K562 (cell line): ENCODE measurements around the gene BRWD1. TPM values are rescaled to one million over a fixed set of nuclear protein-coding genes. Genes with fewer than 3 reads are reported as not detected.

Source experiments
- CBFB ChIP-seq: sonication (generic); formaldehyde crosslinking; IDR thresholded peaks from 2 replicates; pipeline ENCODE4 v1.4.0; 2020; ENCODE audit warnings: mild to moderate bottlenecking, missing genetic modification reagents
- CBX3 ChIP-seq, 2 experiments: IDR thresholded peaks; 1 replicate in 1 of 2; 2 replicates in 1 of 2; pipeline ENCODE4 v1.6.1; 2012; ENCODE audit warnings: inconsistent platforms in 2 of 2, low read length in 2 of 2, borderline replicate concordance in 1 of 2, control low read depth in 1 of 2
- EGR1 ChIP-seq: fragments of 450-650 bp; conservative IDR thresholded peaks from 2 replicates; pipeline ENCODE4 v1.6.1; 2017; ENCODE audit warnings: mild to moderate bottlenecking
- FOXM1 ChIP-seq, 2 experiments: fragments of 450-650 bp in 1 of 2; sonication (generic) in 1 of 2; formaldehyde crosslinking in 1 of 2; IDR thresholded peaks; 2 replicates each; pipeline versions ENCODE4 v1.6.1 to v1.9.0; 2017 to 2022; ENCODE audit warnings: low read depth in 2 of 2, mild to moderate bottlenecking in 2 of 2, missing genetic modification reagents in 1 of 2, moderate library complexity in 1 of 2
- FUS ChIP-seq: fragments of 200-400 bp; formaldehyde crosslinking; optimal IDR thresholded peaks from 2 replicates; pipeline ENCODE3; 2017; ENCODE audit warnings: low read depth, low read length
- MAZ ChIP-seq, 2 experiments: fragments of 450-650 bp in 1 of 2; sonication (generic) in 1 of 2; formaldehyde crosslinking; IDR thresholded peaks in 1 of 2; conservative IDR thresholded peaks in 1 of 2; 2 replicates each; pipeline versions ENCODE4 v1.4.0 to v1.5.0; 2020; ENCODE audit warnings: mild to moderate bottlenecking in 1 of 2, missing genetic modification reagents in 1 of 2
- NBN ChIP-seq: fragments of 450-650 bp; IDR thresholded peaks from 2 replicates; pipeline ENCODE4 v1.6.1; 2016; ENCODE audit warnings: low read depth, mild to moderate bottlenecking
- NFIX ChIP-seq: fragments of 250-450 bp; sonication (Bioruptor Pico); IDR thresholded peaks from 2 replicates; pipeline ENCODE4 v1.4.0; 2020; ENCODE audit warnings: low read depth, mild to moderate bottlenecking, moderate library complexity
- PRMT5 ChIP-seq: sonication (generic); formaldehyde crosslinking; IDR thresholded peaks from 2 replicates; pipeline ENCODE4 v1.5.0; 2020; ENCODE audit warnings: missing genetic modification reagents
- RBM25 ChIP-seq: fragments of 200-400 bp; formaldehyde crosslinking; IDR thresholded peaks from 2 replicates; pipeline ENCODE4 v1.6.1; 2018; ENCODE audit warnings: low read length, low read depth, moderate library complexity; ENCODE audit not compliant: severe bottlenecking
- RNF2 ChIP-seq: sonication (generic); IDR thresholded peaks from 2 replicates; pipeline ENCODE4 v1.6.1; 2016
- SAFB2 ChIP-seq: fragments of 200-400 bp; formaldehyde crosslinking; IDR thresholded peaks from 2 replicates; pipeline ENCODE4 v1.6.1; 2018; ENCODE audit warnings: borderline replicate concordance, low read length, low read depth, moderate library complexity; ENCODE audit not compliant: severe bottlenecking
- SIRT6 ChIP-seq: IDR thresholded peaks from one replicate; pipeline ENCODE4 v1.6.1; 2012; ENCODE audit warnings: low read depth, mild to moderate bottlenecking, control low read depth, inconsistent platforms, low read length, moderate library complexity
- TCF3 ChIP-seq: sonication (generic); formaldehyde crosslinking; IDR thresholded peaks from 2 replicates; pipeline ENCODE4 v1.4.0; 2020; ENCODE audit warnings: mild to moderate bottlenecking, missing genetic modification reagents
- THAP12 ChIP-seq: fragments of 250-450 bp; sonication (Bioruptor Pico); IDR thresholded peaks from 2 replicates; pipeline ENCODE4 v1.9.0; 2021; ENCODE audit warnings: mild to moderate bottlenecking, inconsistent platforms
- USF1 ChIP-seq: sonication (generic); formaldehyde crosslinking; IDR thresholded peaks from 2 replicates; pipeline ENCODE4 v1.9.0; 2022; ENCODE audit warnings: mild to moderate bottlenecking, missing genetic modification reagents
- ZNF384 ChIP-seq: IDR thresholded peaks from 2 replicates; pipeline ENCODE4 v1.6.1; 2012; ENCODE audit warnings: low read depth, low read length, improper control_type of control experiment
- ZNF589 ChIP-seq: fragments of 200-800 bp; sonication (Bioruptor generic); IDR thresholded peaks from 2 replicates; pipeline ENCODE4 v1.6.1; 2016; ENCODE audit warnings: low read depth, missing genetic modification characterization, missing compliant biosample characterization
- polyA plus RNA-seq, 8 experiments: library from polyadenylated mRNA; depleted of rRNA in 4 of 8; stranded (reverse) in 5 of 8; unstranded in 3 of 8; fragments of >200 nt; fragmentation: Nextera tagmentation in 2 of 8; fragmentation: Illumina TruSeq in 1 of 8; extraction: Ambion mirVana in 2 of 8; extraction: Trizol in 1 of 8; gene quantifications; 2 replicates each; pipeline versions ENCODE4 v1.2.1 to v1.2.3, GENCODE V29; 2011 to 2014; ENCODE audit warnings: inconsistent platforms in 1 of 8, missing spikeins in 1 of 8
- total RNA-seq, 7 experiments: library from RNA; depleted of rRNA in 6 of 7; stranded (reverse); fragments of >200 nt in 6 of 7; fragmentation: Illumina TruSeq in 2 of 7; extraction: Trizol in 2 of 7; gene quantifications; 2 replicates each; pipeline versions ENCODE4 v1.2.1 to v1.2.3, GENCODE V29; 2011 to 2021; ENCODE audit warnings: low replicate concordance in 1 of 7
- TF ChIP-seq, protein P1 (sequence below): fragments of 450-650 bp; IDR thresholded peaks from 2 replicates; pipeline ENCODE4 v1.6.1; 2016
- TF ChIP-seq, protein P2 (sequence below): fragments of 450-650 bp; IDR thresholded peaks from 2 replicates; pipeline ENCODE4 v1.6.1; 2016; ENCODE audit warnings: mild to moderate bottlenecking

The BRWD1 gene
- total and polyA plus RNA-seq, 9 of the 15 experiments (the other 6 are each of a cell fraction or from before 2014, with no cell fraction given), result 10.1 to 60.2 (median 34.1) TPM

DNA sequence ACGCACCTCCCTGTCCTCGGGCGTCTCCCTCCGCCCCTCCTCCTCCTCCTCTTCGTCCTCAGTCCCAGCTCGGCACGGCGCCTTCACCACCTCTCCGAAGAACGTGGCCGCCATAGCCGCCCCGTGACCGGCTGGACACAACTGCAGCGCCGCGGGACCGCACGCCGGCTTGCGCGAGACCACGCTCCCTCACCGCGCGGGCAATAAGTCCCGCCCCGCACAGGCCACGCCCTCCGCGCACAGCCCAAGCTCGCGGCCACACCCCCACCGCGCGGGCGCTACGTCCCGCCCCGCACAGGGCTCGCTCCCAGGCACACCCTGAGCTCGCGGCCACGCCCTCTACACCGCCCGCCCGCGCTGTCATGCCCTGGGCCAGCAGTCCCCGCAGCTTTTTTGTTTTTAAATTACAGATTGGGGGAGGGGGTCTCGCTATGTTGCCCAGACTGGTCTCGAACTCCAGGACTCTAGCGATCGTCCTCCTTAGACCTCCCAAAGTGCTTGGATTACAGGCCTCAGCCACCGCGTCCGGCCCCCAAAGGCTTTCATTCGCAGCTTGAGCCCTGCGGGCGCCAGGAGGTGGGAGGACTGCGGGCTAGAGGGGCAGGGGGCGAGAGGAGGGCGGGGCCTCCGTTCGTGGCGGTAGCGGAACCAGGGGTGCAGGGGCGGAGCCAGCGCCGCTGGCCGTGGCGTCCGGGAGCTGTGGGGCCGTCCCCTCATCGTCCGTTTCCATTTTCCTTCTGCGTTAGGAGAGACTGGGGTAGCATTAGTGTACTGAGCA is 130.0 kb downstream of the BRWD1 start, which contains the start of gene PSMG1 (continued):
- no peak for TF ChIP-seq PRMT5
- no peak for TF ChIP-seq ZNF384
- TF ChIP-seq MAZ (CRISPR knock-in tag; conservative IDR thresholded peaks at IDR 0.05 in 1 of 2, IDR thresholded peaks at IDR 0.05 in 1 of 2), result peak; percentile 86 to 91
- no peak for TF ChIP-seq NFIX (CRISPR knock-in tag)
- TF ChIP-seq ZNF589, result no peak
- TF ChIP-seq RNF2, result peak; percentile 18; the same call in 1 of the 2 replicates
- TF ChIP-seq THAP12, result peak; percentile 95
- peak; percentile 93 for TF ChIP-seq SAFB2
- peak; percentile 43; the same call in 1 of the 2 replicates for TF ChIP-seq TCF3 (CRISPR knock-in tag)
- peak; percentile 77 for TF ChIP-seq EGR1
- TF ChIP-seq CBFB (CRISPR knock-in tag), result no peak
- TF ChIP-seq, protein P1, sequence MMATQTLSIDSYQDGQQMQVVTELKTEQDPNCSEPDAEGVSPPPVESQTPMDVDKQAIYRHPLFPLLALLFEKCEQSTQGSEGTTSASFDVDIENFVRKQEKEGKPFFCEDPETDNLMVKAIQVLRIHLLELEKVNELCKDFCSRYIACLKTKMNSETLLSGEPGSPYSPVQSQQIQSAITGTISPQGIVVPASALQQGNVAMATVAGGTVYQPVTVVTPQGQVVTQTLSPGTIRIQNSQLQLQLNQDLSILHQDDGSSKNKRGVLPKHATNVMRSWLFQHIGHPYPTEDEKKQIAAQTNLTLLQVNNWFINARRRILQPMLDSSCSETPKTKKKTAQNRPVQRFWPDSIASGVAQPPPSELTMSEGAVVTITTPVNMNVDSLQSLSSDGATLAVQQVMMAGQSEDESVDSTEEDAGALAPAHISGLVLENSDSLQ, result peak; percentile 44
- peak; percentile 41 for TF ChIP-seq SIRT6
- TF ChIP-seq FUS, result peak; percentile 95
- no peak; a peak in 1 of 3 replicates for TF ChIP-seq CBX3 (IDR thresholded peaks at IDR 0.05; ENCODE audit: borderline replicate concordance in 1 of 2, low read length in 2 of 2)
- peak; percentile 62; the same call in 1 of the 2 replicates for TF ChIP-seq USF1 (CRISPR knock-in tag)
- TF ChIP-seq NBN, result peak; percentile 77
- TF ChIP-seq, protein P2, sequence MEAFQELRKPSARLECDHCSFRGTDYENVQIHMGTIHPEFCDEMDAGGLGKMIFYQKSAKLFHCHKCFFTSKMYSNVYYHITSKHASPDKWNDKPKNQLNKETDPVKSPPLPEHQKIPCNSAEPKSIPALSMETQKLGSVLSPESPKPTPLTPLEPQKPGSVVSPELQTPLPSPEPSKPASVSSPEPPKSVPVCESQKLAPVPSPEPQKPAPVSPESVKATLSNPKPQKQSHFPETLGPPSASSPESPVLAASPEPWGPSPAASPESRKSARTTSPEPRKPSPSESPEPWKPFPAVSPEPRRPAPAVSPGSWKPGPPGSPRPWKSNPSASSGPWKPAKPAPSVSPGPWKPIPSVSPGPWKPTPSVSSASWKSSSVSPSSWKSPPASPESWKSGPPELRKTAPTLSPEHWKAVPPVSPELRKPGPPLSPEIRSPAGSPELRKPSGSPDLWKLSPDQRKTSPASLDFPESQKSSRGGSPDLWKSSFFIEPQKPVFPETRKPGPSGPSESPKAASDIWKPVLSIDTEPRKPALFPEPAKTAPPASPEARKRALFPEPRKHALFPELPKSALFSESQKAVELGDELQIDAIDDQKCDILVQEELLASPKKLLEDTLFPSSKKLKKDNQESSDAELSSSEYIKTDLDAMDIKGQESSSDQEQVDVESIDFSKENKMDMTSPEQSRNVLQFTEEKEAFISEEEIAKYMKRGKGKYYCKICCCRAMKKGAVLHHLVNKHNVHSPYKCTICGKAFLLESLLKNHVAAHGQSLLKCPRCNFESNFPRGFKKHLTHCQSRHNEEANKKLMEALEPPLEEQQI, result no peak
- no peak for TF ChIP-seq FOXM1 (IDR thresholded peaks at IDR 0.05; ENCODE audit: low read depth)
- peak; percentile 82; the same call in 1 of the 2 replicates for TF ChIP-seq FOXM1 (CRISPR knock-in tag; IDR thresholded peaks at IDR 0.05; ENCODE audit: low read depth)
- TF ChIP-seq RBM25, result peak; percentile 72
